Activated CD8-positive, alpha-beta T cell treated with anti-CD3 and anti-CD28 coated beads for 36 hours (primary cell): Measurements from ENCODE around the gene CRYBB3. TPM values are rescaled to one million over a fixed set of nuclear protein-coding genes. Genes with fewer than 3 reads are reported as not detected.
"Not testable (repeated sequence)": the region's sequence is repeated elsewhere in the genome, so short reads cannot be mapped to it uniquely, and the experiment has no call there.

ENCODE experiments used
- ATAC-seq: fragments of 200-7000 bp; cut with Tn5 transposase; one replicate; pipeline ENCODE4 v1.10.0; 2021; ENCODE audit warnings: mild to moderate bottlenecking, moderate library complexity
- CTCF ChIA-PET: fragments of 350-600 bp; sonication (Branson Sonifier 250); formaldehyde crosslinking; loops from one replicate; lab custom pipeline; 2021; ENCODE audit warnings: antibody characterized with exemption; lab: Charles Lee
- POLR2A ChIA-PET: fragments of 350-600 bp; sonication (Branson Sonifier 250); formaldehyde crosslinking; loops from one replicate; lab custom pipeline; 2021; ENCODE audit warnings: antibody characterized with exemption; lab: Charles Lee
- DNase-seq: peaks from one replicate; pipeline ENCODE4 v3.0.0-alpha.2; 2020
- H3K27ac Mint-ChIP-seq: one replicate; pipeline ENCODE4 v1.8.0; 2021; ENCODE audit warnings: mild to moderate bottlenecking, mixed read lengths
- H3K27me3 Mint-ChIP-seq: one replicate; pipeline ENCODE4 v1.8.0; 2021; ENCODE audit warnings: mixed read lengths
- H3K36me3 Mint-ChIP-seq: one replicate; pipeline ENCODE4 v1.8.0; 2021; ENCODE audit warnings: low read depth, mixed read lengths
- H3K4me1 Mint-ChIP-seq: one replicate; pipeline ENCODE4 v1.8.0; 2021; ENCODE audit warnings: low read depth, mixed read lengths
- H3K4me3 Mint-ChIP-seq: one replicate; pipeline ENCODE4 v1.8.0; 2021; ENCODE audit warnings: mild to moderate bottlenecking, moderate library complexity, mixed read lengths
- H3K9me3 Mint-ChIP-seq: one replicate; pipeline ENCODE4 v1.8.0; 2021; ENCODE audit warnings: mixed read lengths
- CTCF ChIP-seq: fragments of 200-600 bp; IDR thresholded peaks from one replicate; pipeline ENCODE4 v1.8.0; 2022; ENCODE audit warnings: antibody characterized with exemption, mild to moderate bottlenecking
- intact Hi-C: fragments of 100-400 bp; cut with micrococcal nuclease; formaldehyde crosslinking; loops from one replicate; pipeline ENCODE4 v1.10.0; 2022
- total RNA-seq, 2 experiments: library from RNA; stranded (reverse); gene quantifications; one replicate each; pipeline ENCODE4 v1.2.3, GENCODE V29; 2021

Gene CRYBB3
- total RNA-seq, 2 experiments from 2014 or later: not detected

GRCh38 chr22:25177895-25178294, 21.8 kb upstream of the CRYBB3 start:
- CTCF ChIA-PET: no interaction called here
- DNase-seq: no peak
- TF ChIP-seq CTCF: no peak
- no peak overlapping the region for H3K27ac Mint-ChIP-seq
- POLR2A ChIA-PET: no interaction called here
- H3K4me1 Mint-ChIP-seq: no peaks in the 10 kb centered on the region
- H3K4me3 Mint-ChIP-seq: no peak overlapping the region
- no peaks in the 10 kb centered on the region for H3K27me3 Mint-ChIP-seq
- ATAC-seq: no peak
- intact Hi-C loops: loop anchor here (10.0 kb wide), 1 partner anchor 103 kb away; no protein-coding TSS in a partner anchor
- peaks cover 18% of the 10 kb centered on the region for H3K36me3 Mint-ChIP-seq
- H3K9me3 Mint-ChIP-seq: peaks cover 6% of the 10 kb centered on the region

- H3K4me3 Mint-ChIP-seq: peak overlapping the region; percentile 44
- intact Hi-C loops: loop anchor here (10.0 kb wide), 1 partner anchor 104 kb away; no protein-coding TSS in a partner anchor
- H3K36me3 Mint-ChIP-seq: peaks cover 18% of the 10 kb centered on the region
- H3K9me3 Mint-ChIP-seq, H3K27ac Mint-ChIP-seq, H3K27me3 Mint-ChIP-seq, H3K4me1 Mint-ChIP-seq, ATAC-seq, CTCF ChIA-PET, POLR2A ChIA-PET: not testable (repeated sequence)
- DNase-seq: peak; percentile 7
These were observed 21.3 kb upstream of the CRYBB3 start for GRCh38 chr22:25178348-25178747.

- POLR2A ChIA-PET, H3K9me3 Mint-ChIP-seq, H3K27ac Mint-ChIP-seq, H3K27me3 Mint-ChIP-seq, H3K4me1 Mint-ChIP-seq, H3K4me3 Mint-ChIP-seq: not testable (repeated sequence)
- peak; percentile 16 for DNase-seq
- peak; percentile 82 for ATAC-seq
- CTCF ChIA-PET: interaction anchor here (0.7 to 1.8 kb wide), 3 partner anchors 12 to 130 kb away, joined by 3 to 8 read pairs (median 3); no protein-coding TSS in a partner anchor
- intact Hi-C loops: loop anchor here (10.0 kb wide), 1 partner anchor 104 kb away; no protein-coding TSS in a partner anchor
- H3K36me3 Mint-ChIP-seq: peaks cover 18% of the 10 kb centered on the region
These were observed 20.6 kb upstream of the CRYBB3 start for GRCh38 chr22:25178869-25179631.

- H3K4me1 Mint-ChIP-seq: no peaks in the 10 kb centered on the region
- peaks cover 6% of the 10 kb centered on the region for H3K9me3 Mint-ChIP-seq
- no peaks in the 10 kb centered on the region for H3K27me3 Mint-ChIP-seq
- DNase-seq (no peak), ATAC-seq (no peak)
- ChIA-PET CTCF (no interaction called here), POLR2A (no interaction called here)
- intact Hi-C loops: no loop called here
- TF ChIP-seq CTCF: no peak
- H3K27ac Mint-ChIP-seq: no peak overlapping the region
- H3K36me3 Mint-ChIP-seq: peaks cover 15% of the 10 kb centered on the region
- H3K4me3 Mint-ChIP-seq: no peak overlapping the region
These were observed 17.2 kb upstream of the CRYBB3 start for GRCh38 chr22:25182131-25183110.

GRCh38 chr22:25183949-25184619, 15.6 kb upstream of the CRYBB3 start:
- H3K4me1 Mint-ChIP-seq: no peaks in the 10 kb centered on the region
- TF ChIP-seq CTCF: no peak
- ChIA-PET CTCF (interaction anchor here (1.1 to 2.9 kb wide), 3 partner anchors 12 to 135 kb away, joined by 3 to 10 read pairs (median 8); no protein-coding TSS in a partner anchor), POLR2A (interaction anchor here (0.6 kb wide), 1 partner anchor 46 kb away, joined by 4 read pairs; no protein-coding TSS in a partner anchor)
- intact Hi-C loops: no loop called here
- H3K27ac Mint-ChIP-seq: no peak overlapping the region
- H3K36me3 Mint-ChIP-seq: peaks cover 12% of the 10 kb centered on the region
- no peak overlapping the region for H3K4me3 Mint-ChIP-seq
- H3K9me3 Mint-ChIP-seq: peaks cover 6% of the 10 kb centered on the region
- no peak for DNase-seq
- ATAC-seq: no peak
- no peaks in the 10 kb centered on the region for H3K27me3 Mint-ChIP-seq
